Fibroblast of gingiva (primary cell): ENCODE measurements around the gene SPTLC2.

Experiments used
- DNase-seq: peaks from one replicate; pipeline ENCODE4 v3.0.0-alpha.2; 2011; ENCODE audit warnings: low read depth

Gene SPTLC2

GRCh38 chr14:77467801-77468200 is 148.6 kb downstream of the SPTLC2 start:
- no peak for DNase-seq

- peak; percentile 67 for DNase-seq
Observed at GRCh38 chr14:77459072-77459723, 157.2 kb downstream of the SPTLC2 start.

- no peak for DNase-seq
Observed at GRCh38 chr14:77458249-77458950, 158.0 kb downstream of the SPTLC2 start.

GRCh38 chr14:77457522-77458248 is 158.8 kb downstream of the SPTLC2 start, which contains the start of the genes AHSA1 and VIPAS39:
AHSA1 (plus strand) TSS chr14:77458093; CDS start chr14:77458190, 97 bp downstream.
VIPAS39 (minus strand) TSS chr14:77457601; CDS start chr14:77454102, 3,499 bp downstream.
- peak; percentile 99 for DNase-seq

- no peak for DNase-seq
Observed at GRCh38 chr14:77457115-77457521, 159.3 kb downstream of the SPTLC2 start.
